HG03060 (cell line): ENCODE measurements around the gene SMPD3.

Source experiments
- ATAC-seq: cut with Tn5 transposase; IDR thresholded peaks from one replicate; pipeline ENCODE4 v1.9.1; 2021; ENCODE audit warnings: low read depth, moderate number of reproducible peaks; ENCODE audit not compliant: unreplicated experiment

SMPD3 gene

DNA sequence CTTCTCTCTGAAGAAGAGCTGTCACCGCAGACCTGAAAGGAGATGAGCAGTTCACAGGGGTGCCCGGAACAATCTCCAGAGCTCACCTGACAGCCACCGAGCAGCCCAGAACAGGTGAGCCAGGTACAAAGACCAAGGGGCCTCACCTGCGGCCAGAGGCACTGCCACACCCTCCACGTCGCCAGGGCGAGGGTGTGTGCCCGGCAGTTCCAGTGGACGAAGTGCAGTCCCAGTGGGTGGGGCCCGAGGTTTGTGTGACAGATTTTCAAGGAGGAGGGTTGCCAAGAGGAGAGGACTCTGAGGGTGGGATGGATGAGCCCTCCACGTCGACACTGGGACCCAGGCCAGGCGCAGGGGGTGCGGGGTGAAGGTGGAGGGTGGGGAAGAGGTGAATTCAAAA lies 61.7 kb downstream of the SMPD3 start:
- no peak for ATAC-seq

DNA sequence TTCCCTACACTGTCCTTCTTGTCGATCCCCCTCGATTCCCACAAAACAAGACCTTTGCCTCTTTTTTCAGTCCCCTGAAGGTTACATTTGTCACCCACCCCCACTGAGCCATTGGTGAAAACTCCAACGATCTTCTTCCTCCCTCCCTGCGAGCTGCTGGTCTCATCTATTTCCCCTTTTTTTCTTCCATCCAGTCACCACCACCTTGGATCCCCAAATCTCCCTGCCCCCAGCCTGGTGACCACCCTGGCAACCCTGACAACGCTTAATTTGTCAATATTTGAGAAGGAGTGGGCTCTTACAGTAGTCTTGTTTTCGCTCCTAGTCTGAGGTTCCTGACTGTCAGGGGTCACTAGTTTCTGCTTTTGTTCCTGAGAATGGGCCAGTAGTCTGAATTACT lies 62.9 kb downstream of the SMPD3 start:
- no peak for ATAC-seq

DNA sequence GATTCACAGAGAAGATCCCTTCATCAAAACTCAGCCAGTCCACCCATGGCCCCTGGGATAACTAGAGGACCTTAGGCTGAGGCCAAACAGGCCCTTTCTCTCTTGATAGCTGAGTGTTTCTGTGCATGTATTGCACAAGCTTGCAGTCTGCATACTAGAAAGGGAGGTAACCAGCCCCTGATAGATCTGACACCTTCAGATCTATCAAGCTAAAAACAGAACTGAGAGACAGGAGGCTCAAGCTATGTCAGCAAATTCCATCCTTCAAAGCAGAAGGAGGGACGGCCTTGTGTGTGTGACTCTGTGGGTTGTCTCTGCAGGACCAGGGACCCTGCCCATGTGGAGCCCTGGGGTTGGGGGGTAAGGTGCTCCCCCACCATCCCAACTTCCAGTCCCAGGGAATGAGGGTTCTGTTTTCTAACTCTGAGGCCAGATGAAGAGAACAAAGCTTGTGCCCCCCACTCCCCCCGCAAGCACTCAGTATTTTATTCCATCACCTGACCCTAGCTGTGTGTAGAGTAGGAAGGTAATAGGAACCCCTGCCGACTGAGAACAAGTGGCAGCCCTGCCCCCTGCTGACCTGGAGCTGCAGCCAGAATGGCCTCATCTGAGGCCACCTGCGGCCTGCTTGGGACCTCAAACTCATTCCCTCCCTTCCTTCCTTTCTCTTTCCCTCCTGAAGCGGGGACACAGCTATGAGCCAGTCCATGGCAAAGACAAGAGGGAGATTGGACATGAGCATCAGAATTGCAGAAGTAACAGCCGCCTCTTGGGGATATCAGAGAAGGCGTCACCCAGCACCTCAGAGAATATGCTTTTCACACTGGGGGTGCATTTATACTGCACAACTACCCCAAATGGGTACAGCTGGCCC lies 63.8 kb downstream of the SMPD3 start:
- no peak for ATAC-seq

DNA sequence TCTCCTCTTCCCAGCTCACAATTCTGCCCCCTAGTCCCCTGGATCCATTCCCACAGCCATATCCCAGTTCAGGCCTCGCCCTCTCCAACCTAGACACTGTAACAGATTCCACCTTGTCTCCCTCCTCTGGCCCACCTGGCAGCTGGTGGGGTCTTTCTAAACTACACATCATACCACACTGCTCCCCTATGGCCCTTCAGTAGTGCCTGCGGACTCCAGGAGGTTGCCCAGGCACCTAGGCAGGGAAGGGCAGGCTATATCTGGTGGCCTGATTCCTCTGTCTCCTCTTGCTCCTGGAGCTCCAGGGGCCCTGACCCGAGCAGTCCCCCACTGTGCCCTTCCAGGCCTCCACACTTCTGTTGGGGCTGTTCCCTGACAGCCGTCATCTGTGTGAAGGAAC lies 64.5 kb downstream of the SMPD3 start:
- ATAC-seq: no peak

DNA sequence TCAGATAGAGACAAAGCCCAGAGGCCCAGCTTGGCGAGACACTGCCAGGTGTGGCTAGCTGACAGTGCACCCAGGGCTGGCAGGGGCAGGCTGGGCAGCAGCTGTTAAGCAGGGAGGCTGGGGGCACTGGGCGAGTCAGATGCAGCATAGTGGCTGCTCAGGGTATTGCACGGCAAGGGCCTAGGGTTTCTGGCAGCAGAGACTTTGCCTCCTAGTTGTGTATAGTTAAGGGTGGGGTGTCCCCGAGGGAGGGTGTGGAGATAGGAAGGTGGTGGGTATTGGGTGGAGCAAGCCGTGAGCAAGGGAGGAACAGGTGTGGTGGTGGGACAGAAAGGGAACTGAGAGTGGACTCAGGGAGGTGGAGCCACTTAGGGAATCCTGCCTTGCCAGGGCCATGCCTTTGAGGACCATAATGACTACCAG lies 66.0 kb downstream of the SMPD3 start:
- ATAC-seq: no peak

DNA sequence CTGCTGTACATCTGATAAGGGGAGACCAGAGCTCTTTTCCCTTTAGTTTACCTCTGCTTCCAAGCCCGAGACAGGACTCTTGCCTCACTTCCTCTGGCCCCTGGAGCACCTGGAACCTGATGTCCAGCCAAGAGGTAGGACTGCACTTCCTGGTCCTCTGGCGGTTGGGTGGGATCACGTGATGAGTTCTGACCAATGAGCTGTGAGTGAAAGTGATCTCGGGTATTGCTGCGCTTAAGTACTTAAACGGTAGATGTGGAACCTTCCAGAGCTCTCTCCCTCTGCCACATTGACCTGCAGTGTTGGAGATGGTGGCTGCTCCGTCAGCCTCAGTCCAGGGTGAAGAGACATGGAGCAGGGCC lies 67.0 kb downstream of the SMPD3 start:
- ATAC-seq: no peak

DNA sequence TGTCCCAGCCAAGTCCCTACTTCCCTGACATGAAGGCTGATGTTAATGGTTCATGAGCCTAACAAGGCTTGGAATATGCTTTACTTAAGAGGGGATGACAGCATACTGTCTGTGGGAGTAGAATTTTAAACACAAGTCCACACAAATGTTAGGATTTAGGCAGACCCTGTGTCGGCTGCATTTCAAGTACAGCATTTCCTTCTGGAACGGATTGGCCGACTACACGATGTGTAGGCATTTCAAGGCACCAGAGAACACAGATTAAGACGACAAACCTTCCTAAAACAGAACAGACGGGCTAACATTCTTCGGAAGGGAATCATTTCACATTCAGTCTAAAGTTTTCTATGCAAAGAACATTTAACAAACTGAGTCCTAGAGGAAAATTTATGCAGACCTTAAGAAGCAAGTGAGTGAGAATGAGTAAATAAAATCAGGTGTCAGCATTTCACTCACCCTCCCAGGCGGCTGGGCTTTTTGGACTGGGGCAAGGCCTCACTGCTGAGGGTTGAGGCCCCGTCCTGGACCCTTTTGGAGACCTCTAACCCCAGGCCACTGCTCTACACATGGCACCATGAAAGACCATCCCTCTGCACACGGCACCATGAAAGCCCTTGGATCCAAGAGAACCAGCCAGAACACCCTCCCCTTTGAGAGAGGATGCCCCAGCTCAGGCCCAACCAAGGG lies 67.5 kb downstream of the SMPD3 start:
- ATAC-seq: no peak

DNA sequence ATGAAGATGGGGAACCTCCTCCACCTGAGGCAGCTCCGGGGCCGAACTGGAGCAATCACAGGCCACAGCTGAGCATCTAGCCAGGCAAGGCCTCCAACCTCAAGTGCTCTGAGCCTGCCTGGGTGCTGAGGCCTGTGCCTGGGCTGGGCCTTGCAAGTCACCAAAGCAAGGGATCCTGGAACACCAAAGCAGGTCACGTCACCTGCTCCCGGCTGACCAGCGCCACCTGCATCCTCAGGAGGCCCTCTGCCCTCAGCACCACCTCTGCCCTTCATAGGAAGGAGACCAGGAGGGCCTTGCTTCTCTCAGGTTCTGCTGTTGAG lies 68.0 kb downstream of the SMPD3 start:
- no peak for ATAC-seq

DNA sequence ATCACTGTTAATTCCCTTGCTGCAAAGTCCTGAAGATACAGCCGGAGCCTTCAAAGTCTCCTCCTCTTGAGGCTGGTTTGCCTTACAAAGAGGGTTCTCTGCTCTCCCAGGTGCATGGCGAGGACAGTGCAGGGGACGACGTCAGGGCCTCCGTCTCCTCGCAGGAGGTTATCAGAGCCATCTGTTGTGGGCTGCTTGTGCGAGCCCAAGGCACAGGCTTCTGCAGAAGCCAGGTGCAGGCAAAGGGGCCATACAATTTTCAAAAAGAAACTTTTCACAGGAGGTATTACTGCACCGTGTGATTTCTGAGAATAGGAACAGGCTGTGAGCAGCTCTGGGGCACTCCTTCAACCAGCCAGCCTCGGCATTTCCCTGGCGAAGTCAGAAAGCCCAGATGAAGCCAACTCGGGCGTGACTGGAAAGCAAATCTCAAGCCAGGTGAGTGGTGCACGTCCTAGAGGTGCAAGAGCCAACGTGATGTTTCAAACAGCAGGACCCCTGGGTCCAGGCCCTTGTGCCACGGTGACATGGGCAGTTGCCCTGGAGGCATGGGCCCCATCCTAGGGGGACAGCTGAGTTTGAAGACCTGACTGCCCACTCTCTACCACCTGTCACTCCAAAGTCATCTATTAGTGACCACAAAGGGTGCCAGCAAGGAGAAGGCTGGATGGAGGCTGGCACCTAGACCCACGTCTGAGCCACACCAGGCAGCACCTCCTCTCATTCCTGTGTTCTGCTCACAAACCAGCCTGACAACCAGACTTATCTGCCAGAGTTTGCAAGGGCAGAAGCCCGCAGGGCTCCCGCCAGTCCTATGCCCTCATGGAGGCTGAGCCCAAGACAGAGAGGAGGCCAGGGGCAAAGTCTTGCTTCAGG lies 68.6 kb downstream of the SMPD3 start:
- ATAC-seq: no peak

DNA sequence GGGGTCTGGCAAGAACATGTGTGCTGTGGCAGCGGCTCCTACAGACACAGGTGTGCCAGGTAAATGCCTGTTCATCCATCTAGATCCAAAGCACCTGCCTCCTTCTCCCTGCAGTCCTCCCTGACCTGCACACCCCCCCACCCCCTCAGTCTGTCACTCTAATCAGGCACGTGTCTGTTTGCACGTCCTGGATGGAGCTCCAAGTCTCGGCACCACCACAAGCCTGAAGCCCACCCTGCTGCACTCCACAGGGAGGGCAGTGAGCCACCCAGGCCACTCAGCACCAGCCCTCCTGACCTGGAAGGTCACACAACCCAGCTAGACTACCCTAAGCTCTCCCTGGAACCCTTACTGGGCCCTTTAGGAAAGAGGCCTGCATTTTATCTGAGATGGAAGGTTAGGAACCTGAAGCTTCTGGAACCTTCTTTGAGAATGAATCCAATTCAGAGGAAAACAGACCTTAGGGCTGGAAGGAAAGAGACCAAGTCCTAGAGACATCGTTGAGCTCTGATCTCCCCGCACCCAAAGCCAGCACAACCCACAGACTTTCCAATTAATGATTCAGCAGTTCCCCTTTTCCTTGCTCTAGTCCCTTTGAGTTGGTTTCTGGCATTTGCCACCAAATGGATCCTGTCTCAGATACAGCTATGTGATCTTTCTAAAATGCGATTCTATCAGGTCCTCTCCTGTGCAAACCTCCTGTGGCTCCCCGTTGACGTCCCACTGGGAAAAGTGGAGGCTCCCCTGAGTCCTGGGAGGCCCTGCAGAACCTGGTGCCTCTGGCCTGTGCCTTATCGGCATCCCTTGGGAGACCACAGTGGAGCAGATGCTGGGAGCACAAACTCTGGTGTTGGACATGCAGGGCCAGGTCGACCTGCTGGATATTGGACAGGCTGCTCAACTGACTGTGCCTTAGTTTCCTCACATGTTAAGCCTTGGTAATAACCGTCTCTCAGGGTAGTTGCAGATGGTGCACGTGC lies 69.6 kb downstream of the SMPD3 start:
- no peak for ATAC-seq

DNA sequence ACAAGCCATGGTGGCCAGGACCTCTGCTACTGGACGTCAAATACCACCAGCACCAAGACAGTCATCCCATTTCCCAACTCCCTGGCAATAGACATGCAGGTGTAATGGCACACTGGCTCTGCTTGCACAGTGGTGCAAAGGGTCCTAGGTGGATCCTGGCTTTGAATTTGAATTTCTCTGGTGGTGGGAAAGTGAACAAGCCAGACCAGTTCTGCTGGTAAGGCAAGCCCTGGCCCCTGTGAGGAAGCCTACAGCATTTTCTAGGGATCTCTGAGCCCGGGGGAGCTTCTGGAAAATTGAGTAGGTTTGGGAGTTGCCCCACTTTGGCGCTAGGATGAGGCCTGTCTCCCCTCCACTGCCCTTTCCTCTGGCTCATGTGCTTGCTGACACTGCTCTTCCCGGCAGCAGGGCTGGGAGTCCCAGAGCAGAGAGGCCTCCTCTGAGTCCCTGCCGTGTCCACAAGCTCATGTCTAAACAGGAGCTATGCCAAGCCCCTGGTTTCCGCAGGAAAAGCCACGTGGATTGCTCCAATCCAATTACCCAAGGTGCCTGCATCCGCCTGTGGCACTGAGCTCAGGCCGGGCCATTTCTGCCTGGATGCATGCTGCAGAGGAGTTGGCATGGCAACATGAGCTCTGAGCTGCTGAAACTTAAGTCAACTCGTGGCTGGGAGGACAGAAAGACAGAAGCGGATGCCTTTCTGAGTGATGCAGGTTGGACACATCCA lies 70.5 kb downstream of the SMPD3 start:
- ATAC-seq: no peak

DNA sequence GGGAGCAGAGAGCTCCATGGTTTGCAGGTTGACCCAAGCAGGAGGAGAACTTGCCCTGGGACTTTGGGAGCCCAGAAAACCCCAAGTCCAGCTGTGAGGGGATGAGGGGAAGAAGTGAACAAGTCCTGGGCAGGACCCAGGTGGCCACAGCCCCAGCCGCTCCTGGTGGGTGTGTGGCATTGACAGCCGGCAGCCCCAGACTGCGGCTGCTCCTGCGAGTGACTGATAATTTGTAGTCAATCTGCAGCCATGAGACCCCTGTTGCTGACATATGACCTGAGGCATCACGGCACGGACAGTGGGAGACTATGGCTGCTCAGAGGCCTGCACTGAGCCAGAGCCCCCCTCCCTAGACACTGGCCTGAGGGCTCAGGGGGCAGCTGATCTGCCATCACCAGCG lies 71.1 kb downstream of the SMPD3 start:
- no peak for ATAC-seq

DNA sequence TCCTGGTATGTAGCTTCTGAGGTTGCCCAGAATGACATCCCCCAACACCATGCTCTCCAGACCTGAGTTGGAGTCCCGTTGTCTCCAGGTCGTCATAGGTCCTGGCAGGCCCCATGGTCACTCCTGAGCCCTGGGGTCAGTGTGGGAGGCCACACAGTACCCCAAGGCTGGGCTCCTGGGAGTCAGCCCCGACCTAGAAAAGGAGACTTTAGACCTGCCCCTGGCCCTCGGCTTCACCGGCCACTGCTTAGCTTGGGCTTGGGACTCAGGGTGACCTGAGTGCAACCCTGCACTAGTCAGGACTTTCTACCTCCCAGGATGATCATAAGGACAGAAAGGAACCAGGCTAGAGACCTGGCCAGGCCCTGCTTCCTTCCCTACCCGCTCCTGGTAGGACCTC lies 71.7 kb downstream of the SMPD3 start:
- ATAC-seq: no peak

DNA sequence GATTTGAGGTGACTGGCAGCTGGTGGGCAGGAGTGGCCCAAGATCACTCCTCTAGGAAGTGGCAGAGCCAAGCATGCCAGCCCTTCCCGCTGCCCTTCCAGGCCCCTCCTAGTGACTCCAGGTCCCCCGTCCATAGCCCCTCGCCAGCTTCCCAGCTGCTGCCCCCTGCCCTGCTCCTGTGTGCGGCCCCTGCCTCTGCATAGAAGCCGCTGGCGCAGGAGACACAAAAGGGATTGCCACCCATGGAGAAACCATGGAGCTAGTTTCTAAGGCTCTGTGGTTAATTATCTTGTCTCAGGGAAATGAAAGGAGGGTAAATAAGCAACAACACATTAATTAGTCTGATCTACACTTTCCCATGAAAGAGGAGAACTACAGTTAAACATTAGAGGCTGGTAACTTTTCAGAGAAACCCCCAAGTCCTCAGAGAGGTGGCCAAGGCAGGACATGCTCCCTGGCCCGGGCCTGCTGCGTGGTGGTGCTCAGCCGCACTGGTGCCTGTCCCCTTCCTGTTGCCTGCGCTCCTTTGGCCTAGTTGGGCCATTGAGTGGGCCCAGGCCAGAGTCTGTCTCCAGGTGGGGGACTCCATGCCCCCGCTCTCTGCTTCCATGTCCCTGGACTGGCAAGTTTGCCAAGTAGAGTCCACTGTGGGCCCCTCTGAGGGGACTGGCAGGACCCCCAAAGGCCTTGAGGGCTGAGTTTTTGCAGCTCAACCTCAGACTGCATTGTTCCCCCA lies 72.3 kb downstream of the SMPD3 start:
- ATAC-seq: no peak

DNA sequence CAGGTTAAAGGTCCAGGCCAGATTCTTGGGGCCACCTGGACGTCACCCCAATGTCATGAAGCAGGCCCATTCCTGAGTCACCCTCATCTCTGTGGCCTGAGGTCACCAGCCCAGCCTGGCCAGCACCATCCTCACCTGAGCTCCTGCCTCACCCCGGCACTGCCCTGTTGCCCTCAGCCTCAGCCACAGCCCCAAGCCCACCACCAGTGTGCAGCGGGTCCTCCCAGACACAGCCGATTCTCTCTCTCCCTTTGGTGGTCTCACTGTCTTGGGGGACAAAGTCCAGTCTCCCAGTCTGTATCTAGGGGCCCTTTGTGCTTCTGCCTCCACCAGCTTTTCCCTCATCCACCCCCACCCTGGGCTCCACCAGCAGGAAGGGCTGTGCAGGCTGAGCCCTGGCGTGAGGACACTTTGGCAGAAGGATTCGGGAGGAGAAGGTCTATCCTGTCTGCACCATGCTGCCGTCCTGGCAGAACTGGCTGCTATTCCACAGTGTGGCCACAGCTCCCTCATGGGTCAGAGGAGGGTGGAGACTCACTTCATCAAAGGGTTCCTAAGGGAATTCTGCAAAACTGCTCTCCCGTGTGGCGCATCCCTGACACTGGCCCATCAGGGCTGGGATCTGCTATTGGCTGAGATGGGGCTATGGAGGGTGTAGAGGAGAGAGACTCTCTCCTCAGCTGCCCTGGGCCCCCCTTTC lies 73.2 kb downstream of the SMPD3 start:
- no peak for ATAC-seq

DNA sequence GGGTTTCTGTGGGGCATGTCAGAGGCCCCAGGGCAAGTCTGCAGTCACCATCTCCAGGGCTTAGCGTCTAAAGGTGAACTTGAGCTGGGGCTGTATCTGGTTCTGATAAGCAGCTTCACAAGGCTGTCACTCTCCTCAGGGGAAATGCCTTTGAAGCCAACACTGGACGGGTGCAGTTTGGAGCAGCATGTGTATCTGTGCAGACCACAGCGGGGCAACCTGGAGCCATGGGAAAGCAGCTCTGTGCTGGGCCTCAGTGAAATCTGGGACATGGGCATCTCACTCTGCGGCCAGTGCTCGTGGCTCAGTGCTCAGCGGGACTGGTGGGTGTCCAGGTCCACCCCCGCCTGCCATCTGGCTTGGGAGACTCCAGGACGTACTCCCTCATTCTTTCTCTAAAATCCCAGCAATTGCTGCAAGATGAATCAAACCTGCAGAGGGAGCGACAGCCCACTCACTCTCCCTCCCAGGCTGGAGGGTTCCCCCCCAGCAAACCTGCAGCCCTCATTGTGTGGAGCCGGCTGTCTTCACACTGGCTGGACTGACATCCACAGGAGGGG lies 74.0 kb downstream of the SMPD3 start:
- no peak for ATAC-seq

DNA sequence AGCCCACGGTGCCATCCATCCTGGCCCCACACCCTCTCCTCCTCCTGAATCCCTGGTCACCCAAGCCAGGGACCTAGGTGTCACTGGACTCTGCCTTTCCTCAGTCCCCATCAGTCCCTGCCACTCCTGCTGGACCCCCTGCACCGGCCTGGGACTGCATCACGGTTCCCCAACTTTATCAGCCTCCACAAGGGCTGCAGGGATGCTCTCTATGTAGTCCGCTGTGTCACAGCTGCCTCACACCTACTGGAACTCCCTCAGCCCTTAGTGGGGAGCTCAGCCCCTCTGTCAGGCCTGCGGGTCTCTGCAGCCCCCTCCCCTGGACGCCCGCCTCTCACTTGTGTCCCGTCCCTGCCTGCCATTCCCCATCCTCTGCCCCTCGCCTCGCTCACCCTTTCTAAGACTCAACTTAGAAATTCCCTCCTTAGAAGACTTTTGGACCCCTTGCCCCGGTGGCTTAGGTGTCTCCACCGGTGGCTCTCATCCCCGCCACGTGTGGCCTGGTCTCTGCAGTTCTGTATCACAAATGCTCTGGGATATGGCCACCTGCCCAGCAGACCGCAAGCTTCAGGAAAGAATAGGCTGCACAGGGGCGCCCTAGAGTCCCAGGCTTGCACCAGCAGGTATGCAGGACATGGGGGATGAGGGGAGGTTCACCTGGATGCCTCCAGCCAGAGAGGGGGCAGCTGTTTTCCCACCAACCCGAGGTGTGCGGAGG lies 74.6 kb downstream of the SMPD3 start:
- no peak for ATAC-seq
